A549 (cell line): Measurements from ENCODE around the gene ZNF581. TPM values are rescaled to one million over a fixed set of nuclear protein-coding genes. Genes with fewer than 3 reads are reported as not detected.

ENCODE experiments used
- ATAC-seq, 2 experiments: fragments of 200-7000 bp in 1 of 2; fragments of >200 bp in 1 of 2; cut with Nextera tagmentation in 1 of 2; cut with Tn5 transposase in 1 of 2; 3 replicates each; pipeline versions ENCODE4 v1.8.0 to v1.9.1; 2018 to 2020; ENCODE audit warnings: mild to moderate bottlenecking in 1 of 2, moderate library complexity in 1 of 2
- CTCF ChIA-PET: fragments of 300-600 bp; sonication (Branson Sonifier 250); formaldehyde crosslinking; extraction: SDS; loops from one replicate; lab custom pipeline; 2021; ENCODE audit warnings: antibody characterized with exemption, inconsistent platforms; lab: Yijun Ruan, JAX
- POLR2A ChIA-PET: fragments of 350-600 bp; formaldehyde crosslinking; extraction: SDS; loops from one replicate; lab custom pipeline; 2021; ENCODE audit warnings: antibody characterized with exemption, inconsistent platforms; lab: Yijun Ruan, JAX
- DNase-seq, 2 experiments: peaks; one replicate each; pipeline versions ENCODE4 v3.0.0 to v3.0.0-alpha.2; 2011 to 2016; ENCODE audit warnings: low read depth in 1 of 2, low spot score in 1 of 2
- FAIRE-seq: peaks from 2 replicates; lab custom pipeline; 2011; peaks lifted over from hg19 to GRCh38; lab: Jason Lieb, UNC
- H3K27ac ChIP-seq, 2 experiments: fragments of >200 bp; sonication (Bioruptor Twin); formaldehyde crosslinking; 3 replicates each; pipeline ENCODE4 v1.5.1; 2016 to 2017
- H3K4me1 ChIP-seq: fragments of >200 bp; sonication (Bioruptor Twin); formaldehyde crosslinking; 3 replicates; pipeline ENCODE4 v1.6.1; 2016
- H3K4me2 ChIP-seq: fragments of >200 bp; sonication (Bioruptor Twin); formaldehyde crosslinking; 3 replicates; pipeline ENCODE4 v1.6.1; 2016
- H3K4me3 ChIP-seq: fragments of >200 bp; sonication (Bioruptor Twin); formaldehyde crosslinking; 3 replicates; pipeline ENCODE4 v1.5.1; 2016
- H3K9me3 ChIP-seq: fragments of >200 bp; sonication (Bioruptor Twin); formaldehyde crosslinking; 3 replicates; pipeline ENCODE4 v1.6.1; 2016
- ATOH8 ChIP-seq: fragments of 250-450 bp; sonication (Bioruptor Pico); IDR thresholded peaks from 2 replicates; pipeline ENCODE4 v1.5.0; 2020; ENCODE audit warnings: low read depth, mild to moderate bottlenecking, moderate library complexity
- BCL3 ChIP-seq: fragments of >200 bp; sonication (Bioruptor Twin); formaldehyde crosslinking; IDR thresholded peaks from 3 replicates; pipeline ENCODE4 v1.6.1; 2016
- BHLHE40 ChIP-seq: IDR thresholded peaks from 2 replicates; pipeline ENCODE4 v1.6.1; 2012; ENCODE audit warnings: low read depth, low read length, inconsistent platforms
- CHD4 ChIP-seq: fragments of 200-600 bp; sonication (generic); IDR thresholded peaks from 2 replicates; pipeline ENCODE4 v1.6.1; 2016; ENCODE audit warnings: antibody characterized with exemption, mild to moderate bottlenecking, borderline replicate concordance
- EHMT2 ChIP-seq: fragments of 200-600 bp; sonication (generic); IDR thresholded peaks from 2 replicates; pipeline ENCODE4 v1.6.1; 2016; ENCODE audit warnings: antibody characterized with exemption, low read depth, mild to moderate bottlenecking, moderate library complexity
- FOSB ChIP-seq: fragments of 250-450 bp; sonication (Bioruptor Pico); IDR thresholded peaks from 2 replicates; pipeline ENCODE4 v1.5.0; 2020; ENCODE audit warnings: mild to moderate bottlenecking, moderate library complexity
- FOSL2 ChIP-seq, 2 experiments: fragments of 450-650 bp in 1 of 2; fragments of >200 bp in 1 of 2; sonication (Bioruptor Twin) in 1 of 2; formaldehyde crosslinking; IDR thresholded peaks; 2 replicates each; pipeline versions ENCODE4 v1.5.0 to v1.6.1; 2016 to 2020; ENCODE audit warnings: mild to moderate bottlenecking in 1 of 2, moderate library complexity in 1 of 2
- GATA3 ChIP-seq: IDR thresholded peaks from 2 replicates; pipeline ENCODE4 v1.6.1; 2012; ENCODE audit warnings: borderline replicate concordance
- HEYL ChIP-seq: fragments of 250-450 bp; sonication (Bioruptor Pico); IDR thresholded peaks from 2 replicates; pipeline ENCODE4 v1.8.0; 2021; ENCODE audit warnings: mild to moderate bottlenecking, moderate library complexity
- HOXA7 ChIP-seq: fragments of 250-450 bp; sonication (Bioruptor Pico); IDR thresholded peaks from 2 replicates; pipeline ENCODE4 v1.5.0; 2020; ENCODE audit warnings: mild to moderate bottlenecking, moderate library complexity
- JUN ChIP-seq, 2 experiments: fragments of >200 bp; sonication (Bioruptor Twin); formaldehyde crosslinking; IDR thresholded peaks; 2 replicates in 1 of 2; 3 replicates in 1 of 2; pipeline ENCODE4 v1.6.1; 2016 to 2017
- KDM5A ChIP-seq: fragments of 200-600 bp; sonication (generic); IDR thresholded peaks from 2 replicates; pipeline ENCODE4 v1.6.1; 2016; ENCODE audit warnings: antibody characterized with exemption, mild to moderate bottlenecking
- MAX ChIP-seq: IDR thresholded peaks from 2 replicates; pipeline ENCODE4 v1.6.1; 2012
- MAZ ChIP-seq: fragments of 150-350 bp; IDR thresholded peaks from 2 replicates; pipeline ENCODE4 v1.6.1; 2014; ENCODE audit warnings: antibody characterized with exemption, low read depth, low read length, borderline replicate concordance
- POLR2AphosphoS2 ChIP-seq: conservative IDR thresholded peaks from 2 replicates; pipeline ENCODE4 v1.6.1; 2012; ENCODE audit warnings: low read length, improper control_type of control experiment, inconsistent platforms
- RFX5 ChIP-seq: fragments of 450-650 bp; IDR thresholded peaks from 2 replicates; pipeline ENCODE4 v1.7.1; 2014; ENCODE audit warnings: antibody characterized with exemption, mild to moderate bottlenecking, moderate library complexity
- TFCP2L1 ChIP-seq: fragments of 250-450 bp; sonication (Bioruptor Pico); IDR thresholded peaks from 2 replicates; pipeline ENCODE4 v1.5.0; 2021; ENCODE audit warnings: mild to moderate bottlenecking
- WGBS: methylation state at CpG from one replicate; pipeline ENCODE4 v1.1.6; 2017; ENCODE audit errors: missing lambda C conversion rate; 5-methylcytosine and 5-hydroxymethylcytosine counted together
- polyA plus RNA-seq, 4 experiments: library from polyadenylated mRNA; depleted of rRNA in 3 of 4; stranded (reverse); fragments of >200 nt; fragmentation: RNase III in 1 of 4; extraction: RNeasy Plus Mini Kit Qiagen cat#74134 plus additional on column Dnase treatment in 1 of 4; gene quantifications; 2 replicates in 3 of 4; 3 replicates in 1 of 4; pipeline ENCODE4 v1.2.3, GENCODE V29; 2011 to 2017
- TF ChIP-seq, protein P1 (sequence below): fragments of 200-600 bp; sonication (generic); IDR thresholded peaks from 2 replicates; pipeline ENCODE4 v1.6.1; 2016; ENCODE audit warnings: antibody characterized with exemption, mild to moderate bottlenecking, moderate library complexity
- TF ChIP-seq, protein P2 (sequence below): IDR thresholded peaks from 2 replicates; pipeline ENCODE4 v1.6.1; 2012

Gene ZNF581
- polyA plus RNA-seq, 2 of the 4 experiments (the other 2 are of a cell fraction), result 13.9 to 24.9 TPM

GRCh38 chr19:55674841-55675660, 31.6 kb downstream of the ZNF581 start, which contains the start of gene EPN1:
EPN1 (plus strand) TSS chr19:55675226; CDS start chr19:55678628, 3,402 bp downstream.
- ATAC-seq, result peak; percentile 83 to 85
- DNase-seq, result peak; percentile 98 to 99
- TF ChIP-seq KDM5A (peak; percentile 28; the same call in 1 of the 2 replicates), FOSL2 (IDR thresholded peaks at IDR 0.05) (no peak), FOSL2 (CRISPR knock-in tag; IDR thresholded peaks at IDR 0.05) (peak; percentile 7; the same call in 1 of the 2 replicates), BHLHE40 (0 out of 2 replicates have a peak, but pooled peaks have one; percentile 52), RFX5 (0 out of 2 replicates have a peak, but pooled peaks have one; percentile 66), TFCP2L1 (CRISPR knock-in tag) (0 out of 2 replicates have a peak, but pooled peaks have one; percentile 45), HOXA7 (CRISPR knock-in tag) (peak; percentile 72; the same call in 1 of the 2 replicates), CHD4 (no peak), JUN (IDR thresholded peaks at IDR 0.05) (peak; percentile 86 to 94; a peak in 4 of 5 replicates), EHMT2 (no peak), ATOH8 (no peak), FOSB (CRISPR knock-in tag) (0 out of 2 replicates have a peak, but pooled peaks have one; percentile 53), BCL3 (0 out of 3 replicates have a peak, but pooled peaks have one; percentile 22), HEYL (no peak), POLR2AphosphoS2 (peak; percentile 94), MAZ (peak; percentile 76; the same call in 1 of the 2 replicates), GATA3 (peak; percentile 29; the same call in 1 of the 2 replicates), MAX (peak; percentile 85)
- TF ChIP-seq, protein P1, sequence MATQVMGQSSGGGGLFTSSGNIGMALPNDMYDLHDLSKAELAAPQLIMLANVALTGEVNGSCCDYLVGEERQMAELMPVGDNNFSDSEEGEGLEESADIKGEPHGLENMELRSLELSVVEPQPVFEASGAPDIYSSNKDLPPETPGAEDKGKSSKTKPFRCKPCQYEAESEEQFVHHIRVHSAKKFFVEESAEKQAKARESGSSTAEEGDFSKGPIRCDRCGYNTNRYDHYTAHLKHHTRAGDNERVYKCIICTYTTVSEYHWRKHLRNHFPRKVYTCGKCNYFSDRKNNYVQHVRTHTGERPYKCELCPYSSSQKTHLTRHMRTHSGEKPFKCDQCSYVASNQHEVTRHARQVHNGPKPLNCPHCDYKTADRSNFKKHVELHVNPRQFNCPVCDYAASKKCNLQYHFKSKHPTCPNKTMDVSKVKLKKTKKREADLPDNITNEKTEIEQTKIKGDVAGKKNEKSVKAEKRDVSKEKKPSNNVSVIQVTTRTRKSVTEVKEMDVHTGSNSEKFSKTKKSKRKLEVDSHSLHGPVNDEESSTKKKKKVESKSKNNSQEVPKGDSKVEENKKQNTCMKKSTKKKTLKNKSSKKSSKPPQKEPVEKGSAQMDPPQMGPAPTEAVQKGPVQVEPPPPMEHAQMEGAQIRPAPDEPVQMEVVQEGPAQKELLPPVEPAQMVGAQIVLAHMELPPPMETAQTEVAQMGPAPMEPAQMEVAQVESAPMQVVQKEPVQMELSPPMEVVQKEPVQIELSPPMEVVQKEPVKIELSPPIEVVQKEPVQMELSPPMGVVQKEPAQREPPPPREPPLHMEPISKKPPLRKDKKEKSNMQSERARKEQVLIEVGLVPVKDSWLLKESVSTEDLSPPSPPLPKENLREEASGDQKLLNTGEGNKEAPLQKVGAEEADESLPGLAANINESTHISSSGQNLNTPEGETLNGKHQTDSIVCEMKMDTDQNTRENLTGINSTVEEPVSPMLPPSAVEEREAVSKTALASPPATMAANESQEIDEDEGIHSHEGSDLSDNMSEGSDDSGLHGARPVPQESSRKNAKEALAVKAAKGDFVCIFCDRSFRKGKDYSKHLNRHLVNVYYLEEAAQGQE, result no peak
- TF ChIP-seq, protein P2, sequence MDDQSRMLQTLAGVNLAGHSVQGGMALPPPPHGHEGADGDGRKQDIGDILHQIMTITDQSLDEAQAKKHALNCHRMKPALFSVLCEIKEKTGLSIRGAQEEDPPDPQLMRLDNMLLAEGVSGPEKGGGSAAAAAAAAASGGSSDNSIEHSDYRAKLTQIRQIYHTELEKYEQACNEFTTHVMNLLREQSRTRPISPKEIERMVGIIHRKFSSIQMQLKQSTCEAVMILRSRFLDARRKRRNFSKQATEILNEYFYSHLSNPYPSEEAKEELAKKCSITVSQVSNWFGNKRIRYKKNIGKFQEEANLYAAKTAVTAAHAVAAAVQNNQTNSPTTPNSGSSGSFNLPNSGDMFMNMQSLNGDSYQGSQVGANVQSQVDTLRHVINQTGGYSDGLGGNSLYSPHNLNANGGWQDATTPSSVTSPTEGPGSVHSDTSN, result peak; percentile 93
- FAIRE-seq, result no peak
- 2% methylated on average over 24 of the region's 101 CpGs for WGBS
- Histone ChIP-seq H3K4me2 (peak within 1 kb of the TSS; percentile 97), H3K4me1 (peaks cover 54% of the 10 kb centered on the region), H3K4me3 (peak within 1 kb of the TSS; percentile 93), H3K9me3 (no peaks in the 10 kb centered on the region), H3K27ac (peak within 1 kb of the TSS; percentile 94 to 96)
- POLR2A ChIA-PET, result interaction anchor here (0.8 kb wide), 1 partner anchor 20 kb away, joined by 3 read pairs; the partner anchor contains the start of gene U2AF2
- CTCF ChIA-PET, result no interaction called here
